NT2/D1 (cell line): Measurements from ENCODE around the gene MYO1A.

Experiments used
- SUZ12 ChIP-seq: IDR thresholded peaks from 2 replicates; pipeline ENCODE4 v1.6.1; 2011; ENCODE audit not compliant: insufficient read length, insufficient read depth; ENCODE audit errors: extremely low read depth
- YY1 ChIP-seq: IDR thresholded peaks from 2 replicates; pipeline ENCODE4 v1.6.1; 2011; ENCODE audit not compliant: insufficient read length, insufficient read depth
- ZNF274 ChIP-seq: IDR thresholded peaks from 2 replicates; pipeline ENCODE4 v1.6.1; 2011; ENCODE audit warnings: mild to moderate bottlenecking, low read depth, low read length

DNA sequence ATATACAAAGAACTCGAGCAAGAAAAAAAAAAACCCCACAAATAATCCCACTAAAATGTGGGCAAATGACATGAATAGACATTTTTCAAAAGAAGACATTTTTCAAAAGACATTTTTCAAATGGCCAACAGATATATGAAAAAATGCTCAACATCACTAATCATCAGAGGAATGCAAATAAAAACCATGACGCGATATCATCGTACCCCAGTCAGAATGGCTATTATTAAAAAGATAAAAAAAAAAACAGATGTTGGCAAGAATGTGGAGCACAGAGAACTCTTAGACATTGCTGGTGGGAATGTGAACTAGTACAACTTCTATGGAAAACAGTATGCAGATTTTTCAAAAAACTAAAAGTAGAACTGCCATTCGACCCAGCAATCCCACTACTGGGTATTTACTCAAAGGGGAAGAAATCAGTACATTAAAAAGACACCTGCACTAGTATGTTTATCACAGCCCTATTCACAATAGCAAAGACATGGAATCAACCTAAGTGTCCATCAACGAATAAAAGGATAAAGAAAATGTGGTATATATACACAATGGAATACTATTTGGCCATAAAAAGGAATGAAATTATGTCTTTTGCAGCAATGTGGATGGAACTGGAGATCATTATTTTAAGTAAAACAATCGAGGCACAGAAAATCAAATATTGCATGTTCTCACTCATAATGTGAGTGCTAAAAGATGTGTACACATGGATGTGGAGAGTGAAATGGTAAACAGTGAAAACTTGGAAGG is 59.9 kb downstream of the MYO1A start:
- TF ChIP-seq YY1 (no peak), ZNF274 (no peak), SUZ12 (no peak)
